Islet of Langerhans (tissue), 1 donor: ENCODE measurements around the gene NXPH4.

Experiments used
- FAIRE-seq: peaks from one replicate; lab custom pipeline; 2011; peaks lifted over from hg19 to GRCh38; lab: Jason Lieb, UNC

Gene NXPH4

DNA sequence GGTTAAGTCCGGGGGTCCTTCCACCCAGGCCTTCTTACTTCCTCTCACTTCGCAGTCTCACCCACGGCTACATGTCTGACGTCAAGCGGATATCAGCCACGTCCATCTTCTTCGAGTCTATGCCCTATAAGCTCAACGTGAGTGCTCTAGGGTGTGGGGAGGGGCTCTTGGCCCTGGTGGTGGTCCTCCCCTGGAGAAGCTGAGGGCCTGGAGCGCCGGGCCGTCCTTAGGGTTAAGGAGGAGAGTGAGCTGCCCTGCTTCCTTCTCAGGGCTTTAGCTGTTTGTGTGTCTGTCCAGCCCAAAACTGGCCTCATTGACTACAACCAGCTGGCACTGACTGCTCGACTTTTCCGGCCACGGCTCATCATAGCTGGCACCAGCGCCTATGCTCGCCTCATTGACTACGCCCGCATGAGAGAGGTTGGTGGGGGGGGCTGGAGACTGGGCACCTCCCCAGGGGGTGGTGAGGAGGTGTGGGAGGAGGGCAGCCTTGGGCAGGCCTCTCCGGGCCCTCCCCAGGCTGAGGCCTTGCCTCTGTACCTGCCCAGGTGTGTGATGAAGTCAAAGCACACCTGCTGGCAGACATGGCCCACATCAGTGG lies 15.7 kb downstream of the NXPH4 start:
- no peak for FAIRE-seq

DNA sequence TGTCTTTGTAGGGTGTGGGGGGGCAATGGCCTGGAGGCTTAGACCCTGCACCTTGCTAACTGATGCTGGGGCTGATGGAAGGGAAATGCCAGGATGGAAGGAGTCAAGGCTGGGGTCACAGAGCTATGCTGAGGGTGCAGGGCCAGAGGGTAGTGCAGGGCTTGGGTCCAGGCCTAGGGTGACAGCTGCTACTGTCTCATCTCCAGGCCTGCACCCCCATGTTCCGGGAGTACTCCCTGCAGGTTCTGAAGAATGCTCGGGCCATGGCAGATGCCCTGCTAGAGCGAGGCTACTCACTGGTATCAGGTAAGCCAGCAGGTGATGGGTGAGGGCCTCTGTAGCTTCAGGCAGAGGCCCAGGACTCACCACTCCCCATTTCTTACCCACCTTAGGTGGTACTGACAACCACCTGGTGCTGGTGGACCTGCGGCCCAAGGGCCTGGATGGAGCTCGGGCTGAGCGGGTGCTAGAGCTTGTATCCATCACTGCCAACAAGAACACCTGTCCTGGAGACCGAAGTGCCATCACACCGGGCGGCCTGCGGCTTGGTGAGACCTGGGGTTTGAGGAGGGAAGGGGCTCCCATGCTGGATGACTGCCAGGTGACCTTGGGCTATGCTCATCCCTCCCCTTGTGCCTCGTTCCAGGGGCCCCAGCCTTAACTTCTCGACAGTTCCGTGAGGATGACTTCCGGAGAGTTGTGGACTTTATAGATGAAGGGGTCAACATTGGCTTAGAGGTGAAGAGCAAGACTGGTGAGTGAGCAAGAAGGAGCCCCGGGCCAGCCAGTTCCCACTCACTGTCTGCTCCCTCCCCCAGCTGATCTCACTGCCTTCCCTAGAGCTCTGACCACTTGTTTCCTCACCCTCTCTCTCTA lies 17.0 kb downstream of the NXPH4 start:
- no peak for FAIRE-seq

DNA sequence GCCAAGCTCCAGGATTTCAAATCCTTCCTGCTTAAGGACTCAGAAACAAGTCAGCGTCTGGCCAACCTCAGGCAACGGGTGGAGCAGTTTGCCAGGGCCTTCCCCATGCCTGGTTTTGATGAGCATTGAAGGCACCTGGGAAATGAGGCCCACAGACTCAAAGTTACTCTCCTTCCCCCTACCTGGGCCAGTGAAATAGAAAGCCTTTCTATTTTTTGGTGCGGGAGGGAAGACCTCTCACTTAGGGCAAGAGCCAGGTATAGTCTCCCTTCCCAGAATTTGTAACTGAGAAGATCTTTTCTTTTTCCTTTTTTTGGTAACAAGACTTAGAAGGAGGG lies 17.6 kb downstream of the NXPH4 start:
- FAIRE-seq: no peak

GRCh38 chr12:57234571-57235016 lies 18.0 kb downstream of the NXPH4 start:
- no peak for FAIRE-seq

GRCh38 chr12:57235017-57235727 lies 18.6 kb downstream of the NXPH4 start:
- no peak for FAIRE-seq

DNA sequence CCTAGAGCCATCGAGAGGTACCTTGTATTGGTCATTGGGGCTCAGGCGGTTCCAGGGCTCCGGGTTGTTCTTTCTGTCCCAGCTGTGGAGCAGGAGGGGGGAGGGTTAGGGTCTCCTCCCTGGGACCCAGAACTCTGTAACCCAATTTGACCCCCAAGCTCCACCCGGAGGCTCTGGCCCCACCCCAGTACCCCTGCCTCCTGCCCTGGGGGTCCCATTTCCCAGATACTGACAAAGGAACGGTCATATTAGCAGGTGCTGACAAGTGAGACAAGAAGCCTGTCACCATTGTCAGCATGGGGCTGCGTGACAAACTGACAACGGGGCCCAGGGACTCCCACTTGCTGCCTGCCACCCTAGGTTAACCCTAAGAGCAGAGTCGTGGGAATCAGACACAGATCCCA lies 19.1 kb downstream of the NXPH4 start:
- no peak for FAIRE-seq

- FAIRE-seq: no peak
Observed at GRCh38 chr12:57236201-57236924, 19.8 kb downstream of the NXPH4 start.

DNA sequence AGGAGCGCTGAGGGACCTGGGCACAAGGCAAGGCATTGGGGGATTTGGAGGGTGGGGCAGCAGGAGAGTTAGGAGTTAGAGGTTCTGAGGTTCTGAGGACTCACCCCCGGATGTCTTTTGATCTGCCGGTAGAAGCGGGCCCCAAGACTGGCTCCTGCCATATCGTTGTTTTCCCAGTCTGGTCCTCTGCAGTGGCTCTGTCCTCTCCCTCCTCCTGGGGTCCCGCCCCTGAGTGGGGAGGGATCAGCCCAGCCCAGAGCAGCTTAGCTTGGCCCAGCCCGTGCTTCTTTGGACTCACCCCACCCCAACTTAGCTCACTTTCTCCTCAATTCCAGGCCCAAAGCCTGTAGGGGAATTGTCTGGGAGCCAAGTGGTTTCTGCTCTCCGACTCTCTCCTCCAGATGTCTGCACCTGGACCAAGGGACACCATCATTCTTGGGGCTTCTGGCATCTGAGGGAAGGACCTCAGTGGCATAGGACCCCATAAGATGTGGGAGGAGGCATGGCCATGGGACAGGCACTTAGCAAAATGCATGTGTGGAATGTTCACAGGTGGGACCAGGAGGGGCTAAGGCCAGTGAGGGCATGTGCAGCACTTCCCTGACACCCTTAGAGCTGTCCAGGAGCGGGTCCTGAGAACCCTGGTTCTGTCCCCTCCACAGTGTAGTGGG lies 20.5 kb downstream of the NXPH4 start:
- FAIRE-seq: no peak

GRCh38 chr12:57237596-57237931 lies 21.0 kb downstream of the NXPH4 start:
- FAIRE-seq: no peak

GRCh38 chr12:57237932-57238853 lies 21.6 kb downstream of the NXPH4 start:
- FAIRE-seq: no peak

- no peak for FAIRE-seq
Observed at GRCh38 chr12:57238854-57239554, 22.4 kb downstream of the NXPH4 start.

- no peak for FAIRE-seq
Observed at GRCh38 chr12:57239587-57240065, 23.0 kb downstream of the NXPH4 start.

DNA sequence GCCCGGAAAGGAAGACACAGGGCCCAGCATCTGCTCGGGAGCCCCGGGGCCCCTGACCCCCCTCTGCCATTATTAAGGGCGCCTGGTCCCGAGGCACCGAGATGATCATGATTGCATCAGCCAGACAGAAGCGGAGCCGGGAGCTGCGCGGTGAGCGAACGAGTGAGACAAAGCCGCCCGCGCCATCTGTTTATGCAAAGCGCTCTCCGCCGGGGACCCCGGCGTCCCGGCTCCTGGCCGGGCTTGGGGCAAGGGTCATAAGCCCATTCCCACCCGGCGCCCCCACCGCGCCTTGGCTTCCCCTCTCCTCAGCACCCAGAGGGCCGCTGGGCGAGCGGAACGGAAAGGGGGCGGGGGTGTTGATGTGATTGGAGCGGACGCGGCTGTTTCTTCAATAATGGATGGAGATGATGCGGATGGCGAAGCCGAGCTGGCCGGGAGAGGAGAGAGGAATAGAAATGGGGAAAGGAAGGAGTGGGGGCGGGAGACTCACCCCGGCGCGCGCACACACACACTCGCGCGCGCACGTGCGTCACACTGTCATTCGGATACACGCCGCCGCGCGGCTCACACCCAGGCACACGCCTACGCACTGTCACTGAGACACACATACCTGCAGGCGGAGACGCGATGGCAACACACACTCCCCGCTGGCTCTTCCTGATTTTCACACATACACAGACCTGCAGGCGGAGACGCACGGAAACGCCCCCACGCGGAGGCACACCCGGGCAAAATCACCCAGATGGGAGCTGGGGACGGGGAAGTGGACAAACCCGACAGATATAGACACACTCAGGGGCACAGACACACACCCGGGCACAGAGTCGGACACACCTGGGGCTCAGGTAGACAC lies 23.7 kb downstream of the NXPH4 start:
- FAIRE-seq: no peak

DNA sequence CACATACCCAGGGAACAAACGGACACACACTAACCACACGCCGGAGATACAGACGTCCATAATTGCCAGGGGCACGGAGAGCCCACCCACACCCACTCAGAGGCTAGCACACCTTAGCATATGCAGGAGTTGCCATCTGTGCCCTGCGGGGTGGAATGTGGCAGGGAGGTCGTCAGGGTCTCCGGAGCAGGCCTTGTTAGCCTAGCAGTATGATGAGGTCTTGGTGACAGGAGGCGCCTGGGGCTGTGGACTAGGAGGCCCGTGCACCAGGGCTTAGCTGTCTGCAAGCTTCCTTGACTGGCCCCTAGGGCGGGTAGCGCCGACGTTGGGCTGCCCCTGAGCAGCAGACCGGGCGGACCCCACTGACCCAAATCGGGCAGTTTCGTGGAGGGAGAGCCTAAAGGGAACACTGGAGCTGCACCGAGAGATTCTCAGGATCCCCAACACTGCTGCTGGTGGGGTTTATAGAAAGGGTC lies 24.4 kb downstream of the NXPH4 start:
- no peak for FAIRE-seq

GRCh38 chr12:57241402-57242310 lies 25.1 kb downstream of the NXPH4 start:
- no peak for FAIRE-seq

DNA sequence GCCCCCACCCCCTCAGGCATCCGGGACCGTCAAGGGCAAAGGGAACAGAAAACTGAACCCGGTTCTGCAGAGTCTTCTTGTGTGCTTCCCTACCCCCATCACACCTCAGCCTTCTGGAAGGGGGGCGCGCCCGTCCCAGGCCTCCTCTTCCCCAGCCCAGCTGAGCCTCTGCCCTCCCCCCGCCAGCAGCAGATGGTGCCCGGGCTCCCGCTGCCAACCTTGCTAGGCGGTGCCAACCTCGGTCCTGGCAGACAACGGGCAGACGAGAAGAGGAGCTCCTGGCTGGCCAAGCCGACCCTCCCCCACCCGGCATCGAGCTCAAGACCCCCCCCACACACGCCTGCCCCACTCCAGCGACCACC lies 25.7 kb downstream of the NXPH4 start:
- FAIRE-seq: no peak

DNA sequence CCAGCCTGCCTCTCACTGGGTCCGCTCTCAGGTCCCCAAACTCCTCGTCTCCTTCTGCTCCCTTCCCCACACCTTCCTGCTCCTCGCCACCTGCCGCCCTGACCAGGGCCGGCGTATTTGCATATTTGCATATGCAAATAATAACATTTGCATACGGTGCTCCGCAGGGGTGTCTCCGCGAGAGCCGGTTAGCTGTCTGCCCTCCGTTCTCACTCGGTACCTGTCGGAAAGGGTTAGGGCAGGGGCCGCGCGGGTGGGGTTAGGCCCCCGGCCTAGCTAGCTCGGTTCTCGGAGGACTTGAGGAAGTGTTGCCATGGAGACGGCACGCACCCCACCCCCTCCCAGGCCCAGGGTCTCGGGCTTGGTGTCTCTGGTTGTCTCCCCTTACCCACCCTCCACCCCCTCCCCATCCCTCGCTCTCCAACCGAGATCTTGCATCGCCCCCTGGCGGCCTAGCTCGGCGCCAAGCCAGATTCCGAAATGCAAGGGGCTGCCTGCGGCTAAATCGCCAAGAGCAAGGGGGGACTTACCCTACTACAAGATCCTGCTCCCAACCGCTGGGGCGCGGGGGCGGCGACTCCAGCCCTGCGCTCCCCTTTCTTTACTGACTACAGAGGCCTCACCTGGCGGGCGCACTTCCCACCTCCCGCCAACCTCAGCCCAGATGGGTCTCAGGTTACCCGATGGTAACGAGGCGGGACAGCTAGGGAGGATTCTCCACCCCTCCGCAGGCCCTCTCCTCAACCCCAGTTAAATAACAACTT lies 26.3 kb downstream of the NXPH4 start:
- no peak for FAIRE-seq
